K562 (cell line): ENCODE results near the gene PDE11A. TPM values are rescaled to one million over a fixed set of nuclear protein-coding genes. Genes with fewer than 3 reads are reported as not detected.

Experiments used
- ATAC-seq: fragments of 200-7000 bp; cut with Tn5 transposase; 3 replicates; pipeline ENCODE4 v1.9.1; 2020; ENCODE audit warnings: moderate library complexity
- BruUV-seq: library from RNA; stranded (reverse); fragments of 400-500 nt; replicated peaks from 2 replicates; lab custom pipeline; 2021; lab: Mats Ljungman, UMichigan
- CTCF ChIA-PET: fragments of 300-600 bp; formaldehyde crosslinking; extraction: SDS; loops from one replicate; lab custom pipeline; 2021; ENCODE audit warnings: low intra/inter-chr PET ratio; lab: Yijun Ruan, JAX
- POLR2A ChIA-PET: fragments of 300-600, 350-650 bp; sonication (Branson Sonifier 250); formaldehyde crosslinking; extraction: SDS; loops from one replicate; lab custom pipeline; 2021; ENCODE audit warnings: antibody characterized with exemption, inconsistent platforms; lab: Yijun Ruan, JAX
- DNase-seq, 4 experiments: peaks; one replicate each; pipeline versions ENCODE4 v3.0.0 to v3.0.0-alpha.2; 2011 to 2018; ENCODE audit warnings: low spot score in 3 of 4, mixed read lengths in 3 of 4; ENCODE audit errors: extremely low read depth in 1 of 4
- FAIRE-seq: peaks from 2 replicates; lab custom pipeline; 2011; peaks lifted over from hg19 to GRCh38; lab: Jason Lieb, UNC
- H2AFZ ChIP-seq: 2 replicates; pipeline ENCODE4 v1.6.0; 2011; ENCODE audit warnings: low read depth, low read length, control low read depth, inconsistent platforms
- H3K27ac ChIP-seq: fragments of 200-600 bp; 3 replicates; pipeline ENCODE4 v1.8.0; 2011; ENCODE audit warnings: low read depth, mild to moderate bottlenecking, control low read depth, inconsistent platforms, low read length, moderate library complexity, mixed read lengths; ENCODE audit errors: extremely low read depth
- H3K27me3 ChIP-seq, 2 experiments: fragments of 300-600 bp in 1 of 2; 2 replicates in 1 of 2; 3 replicates in 1 of 2; pipeline versions ENCODE4 v1.6.0 to v1.8.0; 2011; ENCODE audit warnings: inconsistent platforms in 2 of 2, low read length in 2 of 2, mild to moderate bottlenecking in 1 of 2, mixed read lengths in 1 of 2, moderate library complexity in 1 of 2; ENCODE audit not compliant: control insufficient read depth in 2 of 2, insufficient read depth in 2 of 2
- H3K36me3 ChIP-seq: fragments of 300-600 bp; 3 replicates; pipeline ENCODE4 v1.8.0; 2011; ENCODE audit warnings: mild to moderate bottlenecking, low read length, inconsistent platforms; ENCODE audit not compliant: control insufficient read depth, insufficient read depth
- H3K4me1 ChIP-seq, 2 experiments: fragments of 200-600 bp in 1 of 2; replicated peaks in 1 of 2; 2 replicates in 1 of 2; 3 replicates in 1 of 2; pipeline versions ENCODE4 v1.5.1 to v1.8.0; 2011; ENCODE audit warnings: inconsistent platforms in 2 of 2, low read length in 2 of 2, mild to moderate bottlenecking in 1 of 2, mixed read lengths in 1 of 2, moderate library complexity in 1 of 2; ENCODE audit not compliant: control insufficient read depth in 2 of 2, insufficient read depth in 2 of 2
- H3K4me2 ChIP-seq: 2 replicates; pipeline ENCODE4 v1.6.1; 2011; ENCODE audit warnings: low read length, control low read depth, inconsistent platforms, mixed read lengths; ENCODE audit not compliant: insufficient read depth
- H3K4me3 ChIP-seq: fragments of 200-600 bp; sonication (generic), shearing (Covaris generic); 2 replicates; pipeline ENCODE4 v1.5.1; 2016; ENCODE audit warnings: control low read depth, inconsistent platforms
- H3K79me2 ChIP-seq: fragments of 200-600 bp; 3 replicates; pipeline ENCODE4 v1.8.0; 2011; ENCODE audit warnings: low read length, inconsistent platforms; ENCODE audit not compliant: control insufficient read depth, insufficient read depth
- H3K9ac ChIP-seq, 2 experiments: 2 replicates each; pipeline versions ENCODE4 v1.6.0 to v1.6.1; 2011; ENCODE audit warnings: low read depth in 2 of 2, low read length in 2 of 2, control low read depth in 1 of 2, inconsistent platforms in 1 of 2, mild to moderate bottlenecking in 1 of 2, mixed read lengths in 1 of 2; ENCODE audit not compliant: insufficient read depth in 1 of 2
- H3K9me1 ChIP-seq: one replicate; pipeline ENCODE4 v1.6.0; 2011; ENCODE audit warnings: inconsistent platforms, mild to moderate bottlenecking, low read length, moderate library complexity; ENCODE audit not compliant: control insufficient read depth, insufficient read depth
- H3K9me3 ChIP-seq: replicated peaks from 2 replicates; pipeline ENCODE4 v1.5.1; 2011; ENCODE audit warnings: low read depth, low read length, inconsistent platforms; ENCODE audit not compliant: control insufficient read depth, insufficient read depth
- H4K20me1 ChIP-seq: replicated peaks from 2 replicates; pipeline ENCODE4 v1.6.1; 2011; ENCODE audit warnings: low read length, inconsistent platforms, mixed read lengths; ENCODE audit not compliant: control insufficient read depth, insufficient read depth
- BRF1 ChIP-seq: IDR thresholded peaks from 3 replicates; pipeline ENCODE4 v1.6.1; 2011; ENCODE audit warnings: borderline replicate concordance, mild to moderate bottlenecking; ENCODE audit not compliant: insufficient read length; ENCODE audit errors: extremely low read depth
- CEBPG ChIP-seq, 3 experiments: fragments of 200-800 bp in 1 of 3; sonication (Bioruptor generic) in 1 of 3; sonication (generic) in 1 of 3; formaldehyde crosslinking in 1 of 3; IDR thresholded peaks in 2 of 3; conservative IDR thresholded peaks in 1 of 3; 2 replicates each; pipeline versions ENCODE4 v1.6.1 to v1.8.0; 2016 to 2022; ENCODE audit warnings: missing compliant biosample characterization in 2 of 3, missing genetic modification characterization in 2 of 3, mild to moderate bottlenecking in 1 of 3, missing genetic modification reagents in 1 of 3
- NEUROD1 ChIP-seq: fragments of 150-350 bp; IDR thresholded peaks from 2 replicates; pipeline ENCODE4 v1.6.1; 2014; ENCODE audit warnings: borderline replicate concordance, low read length, low read depth; ENCODE audit not compliant: partially characterized antibody
- POLR2AphosphoS2 ChIP-seq: IDR thresholded peaks from 2 replicates; pipeline ENCODE4 v1.6.1; 2012; ENCODE audit warnings: low read length, improper control_type of control experiment
- POLR2B ChIP-seq: fragments of 450-650 bp; IDR thresholded peaks from 2 replicates; pipeline ENCODE4 v1.6.1; 2018; ENCODE audit warnings: low read depth; ENCODE audit not compliant: partially characterized antibody
- RBM15 ChIP-seq: fragments of 200-400 bp; formaldehyde crosslinking; IDR thresholded peaks from 2 replicates; pipeline ENCODE4 v1.6.1; 2018; ENCODE audit warnings: mild to moderate bottlenecking, low read length, moderate library complexity; ENCODE audit not compliant: insufficient read depth
- ZNF586 ChIP-seq: fragments of 450-650 bp; formaldehyde crosslinking; conservative IDR thresholded peaks from 2 replicates; pipeline ENCODE4 v1.4.0; 2020; ENCODE audit warnings: mild to moderate bottlenecking, moderate library complexity
- ZNF780A ChIP-seq: fragments of 250-450 bp; sonication (Bioruptor Pico); IDR thresholded peaks from 2 replicates; pipeline ENCODE4 v1.5.0; 2021; ENCODE audit warnings: mild to moderate bottlenecking
- WGBS: fragments of 100-300 bp; shearing (Covaris generic); methylation state at CpG from one replicate; pipeline ENCODE4 v1.1.6; 2016; ENCODE audit warnings: low coverage, mixed read lengths; ENCODE audit not compliant: insufficient coverage; ENCODE audit errors: missing lambda C conversion rate; 5-methylcytosine and 5-hydroxymethylcytosine counted together
- in situ Hi-C: fragments of 300-500 bp; cut with MboI; formaldehyde crosslinking; loops from 4 replicates; pipeline ENCODE4 v1.15.0; 2018; ENCODE audit warnings: inconsistent platforms, mixed read lengths
- intact Hi-C: fragments of 100-400 bp; cut with micrococcal nuclease; formaldehyde crosslinking; loops from 2 replicates; pipeline ENCODE4 v1.14.2; 2022
- polyA plus RNA-seq, 8 experiments: library from polyadenylated mRNA; depleted of rRNA in 4 of 8; stranded (reverse) in 5 of 8; unstranded in 3 of 8; fragments of >200 nt; fragmentation: Nextera tagmentation in 2 of 8; fragmentation: Illumina TruSeq in 1 of 8; extraction: Ambion mirVana in 2 of 8; extraction: Trizol in 1 of 8; gene quantifications; 2 replicates each; pipeline versions ENCODE4 v1.2.1 to v1.2.3, GENCODE V29; 2011 to 2014; ENCODE audit warnings: inconsistent platforms in 1 of 8, missing spikeins in 1 of 8
- total RNA-seq, 7 experiments: library from RNA; depleted of rRNA in 6 of 7; stranded (reverse); fragments of >200 nt in 6 of 7; fragmentation: Illumina TruSeq in 2 of 7; extraction: Trizol in 2 of 7; gene quantifications; 2 replicates each; pipeline versions ENCODE4 v1.2.1 to v1.2.3, GENCODE V29; 2011 to 2021; ENCODE audit warnings: low replicate concordance in 1 of 7
- TF ChIP-seq, protein P1 (sequence below): fragments of 250-450 bp; sonication (Bioruptor Pico); IDR thresholded peaks from 2 replicates; pipeline ENCODE4 v1.8.0; 2022; ENCODE audit warnings: inconsistent platforms, mild to moderate bottlenecking, moderate library complexity, borderline replicate concordance

The PDE11A gene
- total and polyA plus RNA-seq, 9 of the 15 experiments (the other 6 are each of a cell fraction or from before 2014, with no cell fraction given), result 3.2 to 22.1 (median 5.7) TPM

DNA sequence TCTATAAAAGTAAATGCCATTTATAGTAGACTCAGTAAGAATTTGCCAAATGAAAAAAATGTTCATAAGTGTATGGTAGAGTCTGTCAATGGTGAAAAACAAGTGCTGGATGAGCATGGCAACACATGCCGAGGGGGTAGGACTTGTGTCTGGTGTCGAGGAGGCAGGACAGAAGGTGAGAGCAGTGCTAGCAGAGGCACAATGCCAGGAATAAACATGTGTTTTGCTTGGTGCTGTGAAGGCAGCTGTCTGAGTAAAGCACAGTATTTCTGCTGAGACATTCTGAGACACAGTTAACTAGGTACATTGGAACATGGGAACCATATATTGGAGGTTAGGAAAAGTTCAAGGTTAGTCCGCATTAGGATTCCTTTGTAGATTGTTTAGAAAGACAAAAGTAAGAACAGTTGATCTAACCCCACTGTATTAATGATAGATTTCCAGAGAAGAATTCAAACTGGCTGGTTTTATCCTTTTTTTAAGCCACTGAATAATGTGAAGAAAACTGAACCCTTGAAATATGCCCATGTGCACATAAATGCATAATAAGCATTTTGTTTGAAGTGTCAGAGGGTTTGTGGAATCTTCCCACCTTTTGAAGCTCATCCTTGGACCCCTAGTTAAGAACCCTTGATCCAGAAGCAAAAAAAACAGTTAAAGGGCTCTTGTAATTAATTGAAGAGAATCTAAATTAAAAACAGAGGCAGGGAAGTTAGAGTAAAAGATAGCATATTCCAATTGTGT, 46.8 kb upstream of the PDE11A start:
- 94% methylated on average over 3 of the region's 3 CpGs for WGBS
- TF ChIP-seq RBM15 (no peak), POLR2AphosphoS2 (no peak), ZNF586 (CRISPR knock-in tag) (no peak), ZNF780A (CRISPR knock-in tag) (no peak), NEUROD1 (no peak), BRF1 (no peak), CEBPG (CRISPR knock-in tag; IDR thresholded peaks at IDR 0.05) (no peak), CEBPG (tag; conservative IDR thresholded peaks at IDR 0.05 in 1 of 2, IDR thresholded peaks at IDR 0.05 in 1 of 2) (no peak), POLR2B (no peak)
- TF ChIP-seq, protein P1, sequence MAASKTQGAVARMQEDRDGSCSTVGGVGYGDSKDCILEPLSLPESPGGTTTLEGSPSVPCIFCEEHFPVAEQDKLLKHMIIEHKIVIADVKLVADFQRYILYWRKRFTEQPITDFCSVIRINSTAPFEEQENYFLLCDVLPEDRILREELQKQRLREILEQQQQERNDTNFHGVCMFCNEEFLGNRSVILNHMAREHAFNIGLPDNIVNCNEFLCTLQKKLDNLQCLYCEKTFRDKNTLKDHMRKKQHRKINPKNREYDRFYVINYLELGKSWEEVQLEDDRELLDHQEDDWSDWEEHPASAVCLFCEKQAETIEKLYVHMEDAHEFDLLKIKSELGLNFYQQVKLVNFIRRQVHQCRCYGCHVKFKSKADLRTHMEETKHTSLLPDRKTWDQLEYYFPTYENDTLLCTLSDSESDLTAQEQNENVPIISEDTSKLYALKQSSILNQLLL (CRISPR knock-in tag), result no peak

More for the DNA sequence above, 46.8 kb upstream of the PDE11A start:
- peaks cover 55% of the 10 kb centered on the region for H3K36me3 ChIP-seq
- H3K9me3 ChIP-seq, result no peaks in the 10 kb centered on the region
- no peaks in the 10 kb centered on the region for H4K20me1 ChIP-seq
- H3K27ac ChIP-seq, result no peak overlapping the region
- no peaks in the 10 kb centered on the region for H3K4me1 ChIP-seq
- no peak overlapping the region for H3K9ac ChIP-seq
- CTCF ChIA-PET, result no interaction called here
- DNase-seq (no peak), ATAC-seq (no peak; the same call in 2 of the 3 replicates), FAIRE-seq (no peak)
- H3K4me3 ChIP-seq, result no peak overlapping the region
- POLR2A ChIA-PET, result interaction anchor here (0.9 kb wide), 1 partner anchor 130 kb away, joined by 4 read pairs; no protein-coding TSS in a partner anchor
- no peaks in the 10 kb centered on the region for H3K79me2 ChIP-seq
- H3K4me2 ChIP-seq, result no peak overlapping the region
- intact Hi-C loops (no loop called here), in situ Hi-C loops (loop anchor here (10.0 kb wide), 1 partner anchor 795 kb away; no protein-coding TSS in a partner anchor)
- no TSS peak for BruUV-seq
- H3K9me1 ChIP-seq, result no peaks in the 10 kb centered on the region
- H3K27me3 ChIP-seq, result no peaks in the 10 kb centered on the region
- no peak overlapping the region for H2AFZ ChIP-seq
